KBM-7 (cell line): ENCODE results near the gene LINC01488.

Experiments
- DNase-seq: peaks from one replicate; pipeline ENCODE4 v3.0.0-alpha.2; 2015
- in situ Hi-C: fragments of 300-500 bp; cut with MboI; formaldehyde crosslinking; loops from 2 replicates; pipeline ENCODE4 v1.14.3; 2020; ENCODE audit warnings: low sequenced_read_pairs, low pct_unique_long_range_greater_than_20kb, mixed read lengths

The LINC01488 gene

GRCh38 chr11:69462106-69462951 is 19.1 kb upstream of the LINC01488 start:
- no peak for DNase-seq
- in situ Hi-C loops, result no loop called here

- in situ Hi-C loops, result no loop called here
These were observed 18.1 kb upstream of the LINC01488 start for GRCh38 chr11:69463181-69463994.

DNA sequence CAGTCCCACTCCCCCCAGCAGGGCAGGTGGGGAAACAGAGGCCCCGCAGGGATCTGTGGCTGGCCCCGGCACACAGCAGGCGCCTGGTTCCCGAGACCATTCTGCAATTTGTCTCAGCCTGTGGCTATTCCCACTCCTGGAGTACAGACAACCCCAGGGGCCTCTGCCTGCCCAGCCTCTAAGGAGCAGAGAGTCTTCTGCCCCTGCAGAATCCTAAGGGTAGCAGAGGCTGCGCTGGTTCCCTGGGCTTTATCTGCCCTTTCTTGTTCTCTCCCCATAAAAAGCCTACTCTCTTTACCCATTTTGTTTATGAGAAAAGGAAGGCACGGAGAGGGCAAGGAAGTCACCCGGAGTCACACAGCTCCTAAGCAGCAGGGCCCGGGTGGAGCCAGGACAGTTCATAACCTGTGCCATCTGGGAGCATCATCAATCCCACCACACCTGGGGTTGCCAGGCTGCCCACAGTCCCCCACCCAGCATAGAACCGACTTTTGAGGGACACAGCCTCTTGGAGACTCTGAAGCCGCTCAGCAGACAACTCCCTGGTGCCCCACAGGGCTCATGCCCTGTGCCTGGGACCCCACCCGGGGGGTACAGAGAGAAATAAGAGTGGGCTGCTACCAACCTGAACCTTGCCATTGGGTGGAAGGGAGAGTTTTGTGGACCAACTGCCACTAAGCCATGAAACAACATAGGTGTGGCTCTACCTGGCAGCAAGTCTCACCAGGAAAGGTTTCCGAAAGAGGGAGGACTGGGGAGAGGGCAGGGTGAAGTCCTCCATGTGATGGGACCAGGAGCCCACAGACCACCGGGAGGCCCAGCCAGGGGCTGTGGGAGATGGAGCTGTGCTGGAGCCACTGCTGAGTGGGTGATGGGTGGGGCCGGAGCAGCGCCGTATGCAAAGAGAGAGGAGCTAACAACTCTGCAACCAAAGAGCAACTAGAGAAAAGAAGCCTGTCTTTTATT is 17.2 kb upstream of the LINC01488 start:
- in situ Hi-C loops, result no loop called here
- no peak for DNase-seq

More at GRCh38 chr11:69463181-69463994, 18.1 kb upstream of the LINC01488 start:
- DNase-seq, result no peak

DNA sequence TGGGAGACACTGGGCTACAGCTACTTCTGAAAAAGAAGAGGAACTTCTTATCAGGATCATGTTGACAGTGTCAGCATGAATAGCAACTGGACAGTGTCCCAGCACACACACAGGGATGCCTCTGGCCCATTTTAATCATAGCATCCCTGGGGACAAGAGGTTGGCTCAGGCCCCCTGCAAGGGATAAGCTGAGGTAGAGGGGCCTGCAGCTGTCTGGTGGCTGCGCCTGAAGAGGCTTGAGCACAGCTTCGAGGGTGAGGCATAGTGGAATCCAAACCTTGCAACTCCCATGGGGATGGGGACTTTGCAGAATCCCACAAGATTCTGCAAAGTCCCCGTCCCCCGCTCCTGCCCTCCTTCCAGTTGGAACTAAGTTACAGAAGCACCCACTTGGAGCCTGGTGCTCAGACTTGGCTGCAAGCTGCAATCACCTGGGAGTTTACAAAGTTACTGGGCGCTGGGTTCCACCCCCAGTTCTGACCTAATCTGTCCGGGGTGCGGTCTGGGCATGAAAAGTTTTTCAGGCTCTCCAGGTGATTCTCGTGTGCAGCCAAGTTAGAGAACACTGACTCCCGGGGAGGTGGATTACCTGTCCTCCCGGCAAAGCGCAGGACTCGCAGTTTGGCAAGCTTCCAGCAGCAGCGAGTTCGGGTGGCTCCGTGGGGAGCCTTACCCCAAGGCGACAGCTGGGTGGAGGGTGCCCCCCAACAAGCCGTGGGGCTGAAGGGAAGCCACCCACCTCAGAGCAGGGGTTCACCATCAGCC is 16.0 kb upstream of the LINC01488 start:
- in situ Hi-C loops, result no loop called here
- no peak for DNase-seq

- no peak for DNase-seq
- in situ Hi-C loops, result no loop called here
These were observed 15.4 kb upstream of the LINC01488 start for GRCh38 chr11:69466039-69466438.

- in situ Hi-C loops, result no loop called here
- no peak for DNase-seq
These were observed 14.3 kb upstream of the LINC01488 start for GRCh38 chr11:69467196-69467595.

- in situ Hi-C loops, result no loop called here
- DNase-seq, result no peak
These were observed 13.8 kb upstream of the LINC01488 start for GRCh38 chr11:69467646-69468045.

- no peak for DNase-seq
- in situ Hi-C loops, result no loop called here
These were observed 13.2 kb upstream of the LINC01488 start for GRCh38 chr11:69468221-69468620.

DNA sequence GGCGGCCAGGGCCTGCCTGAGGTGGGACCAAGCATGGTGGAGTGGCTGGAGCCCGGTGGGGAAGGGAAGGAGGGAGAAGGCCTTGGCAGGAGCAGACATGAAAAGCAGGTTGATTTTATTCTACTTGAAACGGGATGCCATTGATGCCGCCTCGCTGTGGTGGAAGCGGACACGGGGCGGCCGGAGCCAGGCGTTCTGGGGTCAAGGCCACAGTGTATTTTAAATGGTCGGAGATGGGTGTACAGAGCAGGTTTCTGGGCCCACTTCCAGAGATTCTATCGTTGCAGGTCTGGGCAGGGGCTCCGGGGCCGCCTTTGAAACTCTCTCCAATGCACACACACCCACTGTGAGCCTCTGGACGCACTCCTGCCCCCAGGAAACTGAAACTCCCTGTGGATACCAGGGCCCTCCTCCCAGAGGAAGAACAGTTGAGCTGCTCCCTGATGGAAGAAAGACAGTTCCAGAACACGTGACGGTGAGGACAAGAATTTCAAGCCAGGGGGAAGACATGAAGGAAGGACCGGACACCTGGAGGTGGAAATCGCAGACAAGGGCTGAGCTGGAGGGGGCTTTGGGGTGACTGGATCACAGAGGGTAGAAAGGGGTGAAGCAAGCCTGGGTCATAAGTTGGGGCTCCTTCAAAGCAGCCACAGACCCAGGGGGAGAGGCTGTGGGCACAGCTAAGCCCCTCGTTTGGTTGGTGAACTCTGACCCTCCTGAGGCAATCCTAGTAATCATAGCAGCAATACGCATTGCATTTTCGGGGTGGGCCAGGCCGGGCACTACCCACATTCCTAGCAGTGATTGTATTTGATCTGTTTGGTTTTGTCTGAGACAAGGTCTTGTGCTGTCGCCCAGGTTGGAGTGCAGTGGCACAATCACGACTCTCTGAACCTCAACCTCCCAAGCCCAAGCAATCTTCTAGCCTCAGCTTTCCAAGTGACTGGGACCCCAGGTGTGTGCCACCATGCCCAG is 12.3 kb upstream of the LINC01488 start:
- DNase-seq, result no peak
- in situ Hi-C loops, result no loop called here

DNA sequence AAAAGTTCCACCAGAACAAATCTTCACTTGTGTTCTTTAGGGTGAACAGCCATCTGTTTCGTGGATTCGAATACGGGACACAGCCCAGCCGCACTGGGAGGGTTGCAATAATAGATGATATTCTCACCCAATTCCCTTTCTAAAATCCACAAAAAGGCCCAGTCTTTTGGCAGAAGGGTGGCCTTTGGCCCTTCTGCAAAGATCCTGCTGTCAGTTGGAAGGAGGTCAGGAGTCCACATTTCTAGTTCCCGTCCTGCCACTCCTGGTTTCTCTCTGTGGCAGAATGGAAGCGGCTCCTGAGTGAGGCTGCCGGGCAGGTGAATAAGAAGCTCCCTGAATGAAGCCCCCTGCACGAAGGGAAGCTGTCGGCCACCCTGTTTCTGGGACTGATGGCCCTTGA is 11.2 kb upstream of the LINC01488 start:
- no peak for DNase-seq
- in situ Hi-C loops, result no loop called here

- in situ Hi-C loops, result no loop called here
These were observed 10.4 kb upstream of the LINC01488 start for GRCh38 chr11:69470793-69471728.

GRCh38 chr11:69471729-69472540 is 9.5 kb upstream of the LINC01488 start:
- DNase-seq, result no peak
- in situ Hi-C loops, result no loop called here

More at GRCh38 chr11:69470793-69471728, 10.4 kb upstream of the LINC01488 start:
- no peak for DNase-seq

- DNase-seq, result no peak
- in situ Hi-C loops, result no loop called here
These were observed 8.8 kb upstream of the LINC01488 start for GRCh38 chr11:69472541-69473275.

- in situ Hi-C loops, result no loop called here
- DNase-seq, result no peak
These were observed 8.1 kb upstream of the LINC01488 start for GRCh38 chr11:69473276-69473845.

DNA sequence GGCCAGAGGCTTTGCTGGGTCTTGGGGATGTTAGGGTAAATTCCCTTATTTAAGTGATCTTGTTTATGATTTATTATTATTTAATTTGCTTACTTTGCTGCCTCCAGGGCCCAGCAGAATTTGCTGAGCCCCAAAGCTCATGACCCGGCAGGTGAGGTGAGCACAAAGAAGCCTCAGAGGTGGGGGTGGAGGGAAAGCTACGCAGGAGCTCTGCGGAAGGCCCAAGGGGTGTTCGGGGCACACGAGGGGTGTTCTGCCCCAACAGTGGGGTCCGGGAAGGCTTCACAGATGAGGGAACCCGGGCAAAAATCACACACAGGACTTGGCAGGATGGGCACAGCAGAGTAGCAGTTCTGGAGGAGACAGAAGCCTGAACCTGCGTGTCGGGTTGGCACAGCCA is 6.7 kb upstream of the LINC01488 start:
- DNase-seq, result no peak
- in situ Hi-C loops, result no loop called here
